IPS DF 4.7 (cell line): ENCODE data around the gene GOLGA8G.
"Not testable (repeated sequence)": the region's sequence is repeated elsewhere in the genome, so short reads cannot be mapped to it uniquely, and the experiment has no call there.

Experiments used
- DNase-seq: peaks from one replicate; pipeline ENCODE4 v3.0.0-alpha.2; 2013; ENCODE audit warnings: low spot score; ENCODE audit errors: extremely low read depth

GOLGA8G gene

GRCh38 chr15:28532954-28533353 lies at the start of gene GOLGA8G:
TSS of gene GOLGA8G (minus strand) at chr15:28532971. CDS start at chr15:28532909, 62 bp downstream.
- DNase-seq = not testable (repeated sequence)

GRCh38 chr15:28573351-28573750 lies 40.6 kb upstream of the GOLGA8G start:
- DNase-seq = not testable (repeated sequence)

GRCh38 chr15:28553268-28553667 lies 20.5 kb upstream of the GOLGA8G start, which contains the start of gene GOLGA6L25:
TSS of gene GOLGA6L25 (plus strand) at chr15:28553568. CDS start at chr15:28553629, 61 bp downstream.
- DNase-seq = not testable (repeated sequence)

- DNase-seq = not testable (repeated sequence)
Observed at GRCh38 chr15:28515208-28515607, 17.6 kb downstream of the GOLGA8G start.

GRCh38 chr15:28514128-28514527 lies 18.6 kb downstream of the GOLGA8G start:
- DNase-seq = not testable (repeated sequence)

GRCh38 chr15:28508217-28508889 lies 24.4 kb downstream of the GOLGA8G start:
- DNase-seq = not testable (repeated sequence)

GRCh38 chr15:28481340-28481739 lies 51.4 kb downstream of the GOLGA8G start:
- DNase-seq = not testable (repeated sequence)
